ENCODE results near the gene SLC29A3. TPM values are rescaled to one million over a fixed set of nuclear protein-coding genes. Genes with fewer than 3 reads are reported as not detected.

The SLC29A3 gene
- total RNA-seq, 1 experiment from 2014 or later: 3.4 TPM

DNA sequence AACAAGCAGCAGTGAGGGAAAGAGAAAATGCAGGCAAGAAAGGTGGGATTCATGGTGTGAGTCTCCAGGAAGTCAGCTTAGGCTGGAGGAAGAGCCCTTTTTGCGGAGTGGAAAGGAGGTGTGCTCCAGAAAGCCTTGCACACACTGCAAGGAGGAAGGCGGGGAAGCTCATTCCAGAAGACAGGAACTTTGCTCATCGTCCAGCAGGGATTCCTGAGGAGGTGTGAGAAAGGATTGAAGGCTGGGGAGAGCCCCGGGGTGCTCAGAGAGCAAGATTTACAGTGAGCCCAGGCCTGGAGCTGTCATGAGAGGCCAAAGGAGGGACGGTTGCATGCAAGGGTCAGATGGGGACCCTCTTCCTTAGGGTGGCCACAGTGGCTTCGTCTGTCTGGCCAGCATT lies 17.6 kb downstream of the SLC29A3 start:
- H3K9me3 ChIP-seq (ENCODE audit: low read length): no peaks in the 10 kb centered on the region
- 0 out of 2 replicates have a peak, but pooled peaks cover 4% of the 10 kb centered on the region for H4K20me1 ChIP-seq (ENCODE audit: insufficient read depth, low read depth, low read length)
- H3K27me3 ChIP-seq (ENCODE audit: low read length): no peaks in the 10 kb centered on the region
- no peaks in the 10 kb centered on the region for H3K79me2 ChIP-seq (ENCODE audit: low read length)
- no peak overlapping the region for H3K9ac ChIP-seq (ENCODE audit: low read length)
- peaks cover 2% of the 10 kb centered on the region for H3K4me1 ChIP-seq (ENCODE audit: low read length)
- no peak overlapping the region for H3K4me3 ChIP-seq (ENCODE audit: low read length)
- no peaks in the 10 kb centered on the region for H3K9me2 ChIP-seq (replicated peaks; ENCODE audit: insufficient read depth, low read length)
- no peak for DNase-seq
- no peak overlapping the region for H3K4me2 ChIP-seq (ENCODE audit: low read depth, low read length, poor library complexity, severe bottlenecking)
- H3K36me3 ChIP-seq (ENCODE audit: insufficient read depth, low read length): no peaks in the 10 kb centered on the region
- H2AFZ ChIP-seq (ENCODE audit: low read length): no peak overlapping the region
- H3K27ac ChIP-seq (ENCODE audit: low read length): no peak overlapping the region

- Histone ChIP-seq H3K9me2 (replicated peaks; ENCODE audit: insufficient read depth, low read length) (no peaks in the 10 kb centered on the region), H2AFZ (ENCODE audit: low read length) (no peak overlapping the region), H3K9ac (ENCODE audit: low read length) (no peak overlapping the region), H3K27ac (ENCODE audit: low read length) (no peak overlapping the region), H4K20me1 (ENCODE audit: insufficient read depth, low read depth, low read length) (0 out of 2 replicates have a peak, but pooled peaks cover 6% of the 10 kb centered on the region), H3K4me1 (ENCODE audit: low read length) (peaks cover 2% of the 10 kb centered on the region), H3K4me3 (ENCODE audit: low read length) (no peak overlapping the region), H3K27me3 (ENCODE audit: low read length) (no peaks in the 10 kb centered on the region), H3K79me2 (ENCODE audit: low read length) (no peaks in the 10 kb centered on the region), H3K36me3 (ENCODE audit: insufficient read depth, low read length) (no peaks in the 10 kb centered on the region), H3K4me2 (ENCODE audit: low read depth, low read length, poor library complexity, severe bottlenecking) (no peak overlapping the region), H3K9me3 (ENCODE audit: low read length) (no peaks in the 10 kb centered on the region)
- no peak for DNase-seq
Measured at GRCh38 chr10:71337219-71337701, 18.2 kb downstream of the SLC29A3 start.

DNA sequence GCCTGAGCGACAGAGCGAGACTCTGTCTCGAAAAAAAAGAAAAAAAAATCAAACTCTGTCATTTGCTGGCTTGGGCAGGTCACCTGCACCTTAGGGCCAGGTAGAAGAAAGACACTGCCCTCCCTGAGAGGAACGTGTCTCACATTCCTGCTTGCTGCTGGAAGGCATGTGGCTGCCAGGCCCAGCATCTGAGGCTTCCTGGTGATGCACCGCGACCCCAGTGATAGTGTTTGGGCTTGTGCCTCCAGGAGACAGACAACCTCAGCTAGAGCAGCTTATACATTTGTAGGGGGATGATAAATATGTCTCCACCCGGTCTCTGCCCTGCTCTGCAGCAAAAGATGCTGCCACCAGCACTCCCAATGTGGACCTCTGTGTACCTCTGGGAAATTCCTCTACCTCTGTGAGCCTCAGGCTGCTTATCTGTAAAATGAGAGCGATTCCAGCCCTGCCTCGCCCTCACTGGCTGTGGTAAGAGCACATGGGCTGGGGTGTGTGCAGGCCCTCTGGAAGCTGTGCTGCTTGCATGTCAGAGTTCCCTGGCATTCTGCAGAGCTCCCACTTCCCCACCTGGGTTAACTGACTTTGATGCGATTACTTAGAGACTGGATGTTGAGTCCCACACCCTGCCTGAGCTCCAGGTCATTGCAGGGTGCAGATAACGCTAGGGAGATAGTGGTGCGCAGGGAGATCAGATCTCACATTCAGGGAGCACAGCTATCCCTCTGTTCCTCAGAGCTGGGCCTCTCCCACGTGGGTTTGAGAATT lies 19.9 kb downstream of the SLC29A3 start:
- H3K36me3 ChIP-seq (ENCODE audit: insufficient read depth, low read length): no peaks in the 10 kb centered on the region
- DNase-seq: no peak
- H2AFZ ChIP-seq (ENCODE audit: low read length): no peak overlapping the region
- no peak overlapping the region for H3K9ac ChIP-seq (ENCODE audit: low read length)
- no peaks in the 10 kb centered on the region for H3K9me2 ChIP-seq (replicated peaks; ENCODE audit: insufficient read depth, low read length)
- 0 out of 2 replicates have a peak, but pooled peaks cover 6% of the 10 kb centered on the region for H4K20me1 ChIP-seq (ENCODE audit: insufficient read depth, low read depth, low read length)
- no peak overlapping the region for H3K4me2 ChIP-seq (ENCODE audit: low read depth, low read length, poor library complexity, severe bottlenecking)
- H3K4me1 ChIP-seq (ENCODE audit: low read length): no peaks in the 10 kb centered on the region
- no peaks in the 10 kb centered on the region for H3K9me3 ChIP-seq (ENCODE audit: low read length)
- H3K27ac ChIP-seq (ENCODE audit: low read length): no peak overlapping the region
- no peak overlapping the region for H3K4me3 ChIP-seq (ENCODE audit: low read length)
- H3K79me2 ChIP-seq (ENCODE audit: low read length): no peaks in the 10 kb centered on the region
- no peaks in the 10 kb centered on the region for H3K27me3 ChIP-seq (ENCODE audit: low read length)

GRCh38 chr10:71339796-71340589 lies 20.9 kb downstream of the SLC29A3 start:
- Histone ChIP-seq H3K27ac (ENCODE audit: low read length) (no peak overlapping the region), H3K4me2 (ENCODE audit: low read depth, low read length, poor library complexity, severe bottlenecking) (no peak overlapping the region), H3K4me3 (ENCODE audit: low read length) (no peak overlapping the region)

DNA sequence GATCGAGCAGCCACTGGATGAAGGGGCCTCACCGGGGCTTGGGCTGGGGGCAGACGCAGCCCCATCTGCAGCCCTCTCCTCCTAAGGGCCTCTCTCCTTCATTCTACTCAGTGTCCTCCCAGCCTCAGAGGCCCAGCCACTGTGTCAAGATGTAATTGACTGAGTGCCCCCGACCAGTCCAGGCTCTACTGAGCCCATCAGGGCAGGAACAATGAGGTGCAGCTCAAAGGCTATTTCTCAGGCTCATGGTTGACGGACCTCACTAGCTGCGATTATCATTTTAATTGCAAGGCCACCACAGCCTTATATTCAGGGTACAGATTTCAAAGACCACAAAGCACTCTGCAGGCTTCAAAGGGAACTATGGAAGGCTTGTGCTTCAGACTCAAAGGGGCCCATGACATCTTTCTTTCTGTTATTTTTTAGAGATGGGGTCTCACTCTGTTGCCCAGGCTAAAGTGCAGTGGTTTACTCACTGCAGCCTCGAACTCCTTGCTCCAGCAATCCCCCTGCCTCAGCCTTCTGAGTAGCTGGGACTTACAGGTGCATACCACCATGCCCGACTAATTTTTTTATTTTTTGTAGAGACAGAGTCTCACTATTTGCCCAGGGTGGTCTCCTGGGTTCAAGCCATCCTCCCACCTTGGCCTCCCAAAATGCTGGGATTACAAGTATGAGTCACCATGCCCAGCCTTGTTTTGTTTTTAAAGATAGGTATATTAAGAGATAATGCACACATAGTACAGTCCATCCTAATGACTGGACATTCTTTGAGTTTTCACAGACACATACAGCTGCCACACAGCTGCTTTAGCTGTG lies 23.7 kb downstream of the SLC29A3 start:
- peaks cover 27% of the 10 kb centered on the region for H4K20me1 ChIP-seq (ENCODE audit: insufficient read depth, low read depth, low read length)
- H2AFZ ChIP-seq (ENCODE audit: low read length): no peak overlapping the region
- no peaks in the 10 kb centered on the region for H3K9me2 ChIP-seq (replicated peaks; ENCODE audit: insufficient read depth, low read length)
- H3K9ac ChIP-seq (ENCODE audit: low read length): no peak overlapping the region
- no peaks in the 10 kb centered on the region for H3K27me3 ChIP-seq (ENCODE audit: low read length)
- H3K79me2 ChIP-seq (ENCODE audit: low read length): no peaks in the 10 kb centered on the region
- H3K4me1 ChIP-seq (ENCODE audit: low read length): no peaks in the 10 kb centered on the region
- no peak overlapping the region for H3K4me3 ChIP-seq (ENCODE audit: low read length)
- no peak overlapping the region for H3K4me2 ChIP-seq (ENCODE audit: low read depth, low read length, poor library complexity, severe bottlenecking)
- H3K27ac ChIP-seq (ENCODE audit: low read length): no peak overlapping the region
- H3K36me3 ChIP-seq (ENCODE audit: insufficient read depth, low read length): no peaks in the 10 kb centered on the region
- H3K9me3 ChIP-seq (ENCODE audit: low read length): no peaks in the 10 kb centered on the region
- no peak for DNase-seq

More at GRCh38 chr10:71339796-71340589, 20.9 kb downstream of the SLC29A3 start:
- no peaks in the 10 kb centered on the region for H3K36me3 ChIP-seq (ENCODE audit: insufficient read depth, low read length)
- H3K9me3 ChIP-seq (ENCODE audit: low read length): no peaks in the 10 kb centered on the region
- H3K27me3 ChIP-seq (ENCODE audit: low read length): no peaks in the 10 kb centered on the region
- H3K79me2 ChIP-seq (ENCODE audit: low read length): no peaks in the 10 kb centered on the region
- H3K4me1 ChIP-seq (ENCODE audit: low read length): no peaks in the 10 kb centered on the region
- no peak for DNase-seq
- H4K20me1 ChIP-seq (ENCODE audit: insufficient read depth, low read depth, low read length): peaks cover 12% of the 10 kb centered on the region; the same call in 1 of the 2 replicates
- no peaks in the 10 kb centered on the region for H3K9me2 ChIP-seq (replicated peaks; ENCODE audit: insufficient read depth, low read length)
- no peak overlapping the region for H3K9ac ChIP-seq (ENCODE audit: low read length)
- H2AFZ ChIP-seq (ENCODE audit: low read length): no peak overlapping the region

- Histone ChIP-seq H3K4me3 (ENCODE audit: low read length) (no peak overlapping the region), H3K27me3 (ENCODE audit: low read length) (no peaks in the 10 kb centered on the region), H3K36me3 (ENCODE audit: insufficient read depth, low read length) (no peaks in the 10 kb centered on the region), H3K9me2 (replicated peaks; ENCODE audit: insufficient read depth, low read length) (no peaks in the 10 kb centered on the region), H2AFZ (ENCODE audit: low read length) (no peak overlapping the region), H4K20me1 (ENCODE audit: insufficient read depth, low read depth, low read length) (peaks cover 27% of the 10 kb centered on the region), H3K79me2 (ENCODE audit: low read length) (no peaks in the 10 kb centered on the region), H3K4me2 (ENCODE audit: low read depth, low read length, poor library complexity, severe bottlenecking) (no peak overlapping the region), H3K9me3 (ENCODE audit: low read length) (no peaks in the 10 kb centered on the region), H3K9ac (ENCODE audit: low read length) (no peak overlapping the region), H3K4me1 (ENCODE audit: low read length) (no peaks in the 10 kb centered on the region), H3K27ac (ENCODE audit: low read length) (no peak overlapping the region)
- DNase-seq: no peak
Measured at GRCh38 chr10:71343392-71343773, 24.3 kb downstream of the SLC29A3 start.

- DNase-seq: no peak
- Histone ChIP-seq H3K9ac (ENCODE audit: low read length) (no peak overlapping the region), H3K79me2 (ENCODE audit: low read length) (no peaks in the 10 kb centered on the region)
Measured at GRCh38 chr10:71344154-71344925, 25.3 kb downstream of the SLC29A3 start.

More at GRCh38 chr10:71344154-71344925, 25.3 kb downstream of the SLC29A3 start:
- H3K27me3 ChIP-seq (ENCODE audit: low read length): no peaks in the 10 kb centered on the region
- H3K27ac ChIP-seq (ENCODE audit: low read length): no peak overlapping the region
- H3K9me3 ChIP-seq (ENCODE audit: low read length): no peaks in the 10 kb centered on the region
- H3K4me1 ChIP-seq (ENCODE audit: low read length): no peaks in the 10 kb centered on the region
- H3K4me3 ChIP-seq (ENCODE audit: low read length): no peak overlapping the region
- peaks cover 27% of the 10 kb centered on the region for H4K20me1 ChIP-seq (ENCODE audit: insufficient read depth, low read depth, low read length)
- no peak overlapping the region for H3K4me2 ChIP-seq (ENCODE audit: low read depth, low read length, poor library complexity, severe bottlenecking)
- H3K36me3 ChIP-seq (ENCODE audit: insufficient read depth, low read length): no peaks in the 10 kb centered on the region
- no peaks in the 10 kb centered on the region for H3K9me2 ChIP-seq (replicated peaks; ENCODE audit: insufficient read depth, low read length)
- H2AFZ ChIP-seq (ENCODE audit: low read length): no peak overlapping the region
